Measurements from ENCODE around the gene CLN6. TPM values are rescaled to one million over a fixed set of nuclear protein-coding genes. Genes with fewer than 3 reads are reported as not detected.
"Not testable (repeated sequence)": the region's sequence is repeated elsewhere in the genome, so short reads cannot be mapped to it uniquely, and the experiment has no call there.

The CLN6 gene
- total RNA-seq, 2 experiments from 2014 or later, result 8.0 to 8.1 TPM

GRCh38 chr15:68224108-68224507 lies 5.4 kb downstream of the CLN6 start:
- TF ChIP-seq CTCF (IDR thresholded peaks at IDR 0.05), result no peak
- intact Hi-C loops (cut with DNase I, micrococcal nuclease), result loop anchor here in 1 of 2 experiments (10.0 kb wide), 1 partner anchor 699 kb away; the partner anchor contains the start of gene C15orf61
- H3K4me3 Mint-ChIP-seq, result no peak overlapping the region

GRCh38 chr15:68223171-68223570 lies 6.4 kb downstream of the CLN6 start:
- H3K27ac Mint-ChIP-seq, result no peak overlapping the region
- CTCF ChIA-PET, result no interaction called here
- POLR2A ChIA-PET, result no interaction called here

More at GRCh38 chr15:68224108-68224507, 5.4 kb downstream of the CLN6 start:
- POLR2A ChIA-PET, result no interaction called here
- H3K36me3 ChIP-seq (ENCODE audit: insufficient read depth, low read length), result peaks cover 2% of the 10 kb centered on the region
- H3K4me1 ChIP-seq (ENCODE audit: insufficient read depth, low read length), result peaks cover 19% of the 10 kb centered on the region
- H3K27me3 ChIP-seq (ENCODE audit: control insufficient read depth in 1 of 2, insufficient read depth in 2 of 2, low read length in 2 of 2), result no peaks in the 10 kb centered on the region
- Mint-ChIP-seq H3K36me3 (ENCODE audit: low read depth) (no peaks in the 10 kb centered on the region), H3K27ac (no peak overlapping the region), H3K9me3 (no peaks in the 10 kb centered on the region), H3K4me1 (ENCODE audit: low read depth) (peaks cover 24% of the 10 kb centered on the region), H3K27me3 (no peaks in the 10 kb centered on the region)
- no peaks in the 10 kb centered on the region for H3K9me3 ChIP-seq (ENCODE audit: control insufficient read depth in 1 of 2, insufficient read depth in 1 of 2, low read length in 2 of 2)
- no peak overlapping the region for H3K27ac ChIP-seq (ENCODE audit: low read depth in 1 of 2, low read length in 2 of 2)
- CTCF ChIA-PET, result no interaction called here
- DNase-seq (no peak), ATAC-seq (ENCODE audit: poor library complexity) (no peak)
- H3K4me3 ChIP-seq (ENCODE audit: low read length), result no peak overlapping the region

GRCh38 chr15:68222432-68222743 lies 7.1 kb downstream of the CLN6 start:
- H3K4me3 ChIP-seq (ENCODE audit: low read length); H3K9me3 Mint-ChIP-seq; H3K4me3 Mint-ChIP-seq; H3K36me3 Mint-ChIP-seq (ENCODE audit: low read depth); H3K27ac Mint-ChIP-seq; CTCF ChIA-PET; H3K27me3 Mint-ChIP-seq; H3K27ac ChIP-seq (ENCODE audit: low read depth in 1 of 2, low read length in 2 of 2); H3K9me3 ChIP-seq (ENCODE audit: control insufficient read depth in 1 of 2, insufficient read depth in 1 of 2, low read length in 2 of 2); DNase-seq; H3K27me3 ChIP-seq (ENCODE audit: control insufficient read depth in 1 of 2, insufficient read depth in 2 of 2, low read length in 2 of 2); H3K4me1 ChIP-seq (ENCODE audit: insufficient read depth, low read length); H3K36me3 ChIP-seq (ENCODE audit: insufficient read depth, low read length); ATAC-seq (ENCODE audit: poor library complexity); POLR2A ChIA-PET: not testable (repeated sequence)
- intact Hi-C loops (cut with DNase I, micrococcal nuclease), result loop anchor here in 1 of 2 experiments (10.0 kb wide), 1 partner anchor 698 kb away; the partner anchor contains the start of gene C15orf61
- peaks cover 12% of the 10 kb centered on the region for H3K4me1 Mint-ChIP-seq (ENCODE audit: low read depth)

More at GRCh38 chr15:68223171-68223570, 6.4 kb downstream of the CLN6 start:
- Mint-ChIP-seq H3K4me1 (ENCODE audit: low read depth) (peaks cover 17% of the 10 kb centered on the region), H3K27me3 (no peaks in the 10 kb centered on the region), H3K36me3 (ENCODE audit: low read depth) (no peaks in the 10 kb centered on the region), H3K9me3 (no peaks in the 10 kb centered on the region), H3K4me3 (no peak overlapping the region)
- Histone ChIP-seq H3K9me3 (ENCODE audit: control insufficient read depth in 1 of 2, insufficient read depth in 1 of 2, low read length in 2 of 2) (no peaks in the 10 kb centered on the region), H3K36me3 (ENCODE audit: insufficient read depth, low read length) (peaks cover 7% of the 10 kb centered on the region), H3K4me1 (ENCODE audit: insufficient read depth, low read length) (peaks cover 10% of the 10 kb centered on the region), H3K27me3 (ENCODE audit: control insufficient read depth in 1 of 2, insufficient read depth in 2 of 2, low read length in 2 of 2) (no peaks in the 10 kb centered on the region), H3K27ac (ENCODE audit: low read depth in 1 of 2, low read length in 2 of 2) (no peak overlapping the region), H3K4me3 (ENCODE audit: low read length) (no peak overlapping the region)
- TF ChIP-seq CTCF (IDR thresholded peaks at IDR 0.05), result no peak
- DNase-seq (no peak), ATAC-seq (ENCODE audit: poor library complexity) (no peak)
- intact Hi-C loops (cut with DNase I, micrococcal nuclease), result loop anchor here in 1 of 2 experiments (10.0 kb wide), 1 partner anchor 698 kb away; the partner anchor contains the start of gene C15orf61

GRCh38 chr15:68221530-68222431 lies 7.7 kb downstream of the CLN6 start:
- CTCF ChIA-PET; H3K9me3 ChIP-seq (ENCODE audit: control insufficient read depth in 1 of 2, insufficient read depth in 1 of 2, low read length in 2 of 2); H3K4me3 Mint-ChIP-seq; H3K27me3 ChIP-seq (ENCODE audit: control insufficient read depth in 1 of 2, insufficient read depth in 2 of 2, low read length in 2 of 2); H3K9me3 Mint-ChIP-seq; H3K36me3 Mint-ChIP-seq (ENCODE audit: low read depth); H3K4me3 ChIP-seq (ENCODE audit: low read length); H3K27me3 Mint-ChIP-seq; H3K27ac Mint-ChIP-seq; H3K4me1 ChIP-seq (ENCODE audit: insufficient read depth, low read length); DNase-seq; H3K27ac ChIP-seq (ENCODE audit: low read depth in 1 of 2, low read length in 2 of 2); H3K36me3 ChIP-seq (ENCODE audit: insufficient read depth, low read length); POLR2A ChIA-PET; ATAC-seq (ENCODE audit: poor library complexity): not testable (repeated sequence)
- peaks cover 12% of the 10 kb centered on the region for H3K4me1 Mint-ChIP-seq (ENCODE audit: low read depth)
- intact Hi-C loops (cut with DNase I, micrococcal nuclease), result loop anchor here in 1 of 2 experiments (10.0 kb wide), 1 partner anchor 697 kb away; the partner anchor contains the start of gene C15orf61
